HepG2 (cell line): ENCODE measurements around the gene SIRPB2.

Experiments used
- ATF7 ChIP-seq, 2 experiments: fragments of 450-650 bp in 1 of 2; sonication (generic) in 1 of 2; formaldehyde crosslinking in 1 of 2; IDR thresholded peaks; 2 replicates each; pipeline versions ENCODE4 v1.4.0 to v1.6.1; 2016 to 2020; ENCODE audit warnings: antibody characterized with exemption in 1 of 2, mild to moderate bottlenecking in 1 of 2, missing genetic modification reagents in 1 of 2
- TBX3 ChIP-seq: fragments of 450-650 bp; IDR thresholded peaks from 2 replicates; pipeline ENCODE4 v1.6.1; 2017; ENCODE audit warnings: antibody characterized with exemption, mild to moderate bottlenecking, inconsistent platforms, borderline replicate concordance
- ZNF12 ChIP-seq: sonication (generic); formaldehyde crosslinking; IDR thresholded peaks from 2 replicates; pipeline ENCODE4 v1.5.0; 2020; ENCODE audit warnings: missing genetic modification reagents
- ZSCAN20 ChIP-seq: sonication (generic); formaldehyde crosslinking; IDR thresholded peaks from 2 replicates; pipeline ENCODE4 v1.4.0; 2020; ENCODE audit warnings: missing genetic modification reagents, mild to moderate bottlenecking, borderline replicate concordance
- TF ChIP-seq, protein P1 (sequence below): sonication (generic); formaldehyde crosslinking; IDR thresholded peaks from 2 replicates; pipeline ENCODE4 v1.8.0; 2022; ENCODE audit warnings: missing genetic modification reagents, mild to moderate bottlenecking, borderline replicate concordance

DNA sequence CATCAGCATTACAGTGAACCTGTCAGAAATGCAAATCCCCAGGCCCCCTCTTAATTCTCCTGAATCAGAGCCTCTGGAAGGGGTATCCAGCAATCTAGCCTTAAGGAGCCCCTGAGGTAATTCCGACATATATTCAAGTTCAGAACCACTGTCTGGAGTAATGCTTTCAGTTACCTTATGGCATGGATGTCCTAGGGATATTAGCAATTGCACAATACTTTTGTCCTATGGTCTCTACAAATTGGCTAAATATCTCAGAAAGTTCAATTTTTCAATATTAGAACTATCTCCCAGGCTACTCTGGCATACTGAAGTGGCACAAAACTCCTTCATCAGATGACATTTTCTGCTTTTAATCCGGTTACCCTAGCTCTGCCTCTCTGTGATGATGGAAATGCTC, 30.9 kb downstream of the SIRPB2 start:
- TF ChIP-seq, protein P1, sequence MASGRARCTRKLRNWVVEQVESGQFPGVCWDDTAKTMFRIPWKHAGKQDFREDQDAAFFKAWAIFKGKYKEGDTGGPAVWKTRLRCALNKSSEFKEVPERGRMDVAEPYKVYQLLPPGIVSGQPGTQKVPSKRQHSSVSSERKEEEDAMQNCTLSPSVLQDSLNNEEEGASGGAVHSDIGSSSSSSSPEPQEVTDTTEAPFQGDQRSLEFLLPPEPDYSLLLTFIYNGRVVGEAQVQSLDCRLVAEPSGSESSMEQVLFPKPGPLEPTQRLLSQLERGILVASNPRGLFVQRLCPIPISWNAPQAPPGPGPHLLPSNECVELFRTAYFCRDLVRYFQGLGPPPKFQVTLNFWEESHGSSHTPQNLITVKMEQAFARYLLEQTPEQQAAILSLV (CRISPR knock-in tag): no peak
- no peak for TF ChIP-seq TBX3
- no peak for TF ChIP-seq ATF7 (IDR thresholded peaks at IDR 0.05)
- TF ChIP-seq ATF7 (CRISPR knock-in tag; IDR thresholded peaks at IDR 0.05): no peak
- no peak for TF ChIP-seq ZSCAN20 (CRISPR knock-in tag)
- TF ChIP-seq ZNF12 (CRISPR knock-in tag): no peak
